Ammon's horn (tissue), 1 donor: ENCODE results near the gene DYRK2.

Experiments
- DNase-seq: peaks from one replicate; pipeline ENCODE4 v3.0.0-alpha.2; 2016; ENCODE audit warnings: low spot score

The DYRK2 gene

DNA sequence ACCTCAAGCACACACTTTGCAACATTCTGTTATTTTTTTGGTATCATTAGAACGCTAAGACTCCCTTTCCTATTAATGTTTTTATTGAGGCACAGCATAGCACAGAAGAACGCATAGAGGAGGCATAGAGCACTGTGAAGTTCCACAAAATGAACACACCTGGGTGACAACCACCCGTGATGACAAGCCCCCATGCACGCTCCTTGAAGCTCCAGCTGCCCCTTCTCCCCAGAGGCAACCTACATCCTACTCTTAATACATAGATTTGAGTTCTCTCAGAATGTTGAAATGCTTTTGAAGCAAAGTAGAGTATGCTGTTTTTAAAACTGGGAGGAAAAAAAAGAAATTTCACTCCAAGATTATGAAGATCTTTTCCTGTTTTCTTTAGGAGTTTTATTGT, 55.5 kb downstream of the DYRK2 start:
- no peak for DNase-seq

DNA sequence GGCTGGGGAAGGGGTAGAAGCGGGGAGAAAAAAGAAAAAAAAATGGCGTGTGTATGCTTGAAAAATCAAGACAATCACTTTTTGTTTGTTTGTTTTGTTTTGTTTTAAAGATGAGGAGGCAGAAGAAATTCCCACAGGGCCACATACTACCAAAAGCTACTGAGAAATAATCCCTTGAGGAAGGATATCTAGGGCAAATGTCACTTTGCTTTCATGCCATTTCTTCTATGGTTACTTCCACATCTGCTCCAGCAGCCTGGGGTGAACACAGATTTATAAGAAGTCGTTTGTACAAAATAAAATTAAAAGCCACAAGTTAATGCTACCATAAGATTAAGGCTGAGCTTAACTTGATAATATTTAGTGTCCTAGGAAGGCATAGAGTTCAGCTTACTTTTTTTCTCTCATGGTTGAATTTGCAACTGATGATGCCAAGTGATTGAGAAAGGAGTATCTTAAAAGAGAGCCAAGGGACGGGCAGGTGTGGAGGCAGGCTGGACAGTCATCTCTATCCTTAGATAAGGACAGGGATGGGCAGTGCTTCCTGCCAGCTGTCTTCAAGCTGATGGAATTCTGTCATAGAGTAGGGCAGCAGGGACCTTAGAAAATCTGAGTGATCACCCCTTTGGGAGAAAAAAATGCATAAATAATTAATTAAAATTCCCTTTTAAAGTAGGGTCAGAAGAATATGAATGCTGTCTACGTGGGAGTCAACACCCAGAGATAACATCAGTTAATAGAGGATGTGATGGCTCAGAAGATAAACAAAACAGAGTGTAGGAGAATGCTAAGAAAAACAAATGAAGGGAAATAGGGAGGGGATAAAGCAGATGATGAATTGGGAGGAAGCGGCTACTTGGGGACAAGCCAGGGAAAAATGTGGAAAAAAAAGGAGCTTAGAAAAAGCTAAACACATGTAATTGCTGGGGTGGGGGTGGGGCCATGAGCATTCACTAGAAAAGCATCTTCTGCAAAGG, 57.1 kb downstream of the DYRK2 start:
- no peak for DNase-seq

DNA sequence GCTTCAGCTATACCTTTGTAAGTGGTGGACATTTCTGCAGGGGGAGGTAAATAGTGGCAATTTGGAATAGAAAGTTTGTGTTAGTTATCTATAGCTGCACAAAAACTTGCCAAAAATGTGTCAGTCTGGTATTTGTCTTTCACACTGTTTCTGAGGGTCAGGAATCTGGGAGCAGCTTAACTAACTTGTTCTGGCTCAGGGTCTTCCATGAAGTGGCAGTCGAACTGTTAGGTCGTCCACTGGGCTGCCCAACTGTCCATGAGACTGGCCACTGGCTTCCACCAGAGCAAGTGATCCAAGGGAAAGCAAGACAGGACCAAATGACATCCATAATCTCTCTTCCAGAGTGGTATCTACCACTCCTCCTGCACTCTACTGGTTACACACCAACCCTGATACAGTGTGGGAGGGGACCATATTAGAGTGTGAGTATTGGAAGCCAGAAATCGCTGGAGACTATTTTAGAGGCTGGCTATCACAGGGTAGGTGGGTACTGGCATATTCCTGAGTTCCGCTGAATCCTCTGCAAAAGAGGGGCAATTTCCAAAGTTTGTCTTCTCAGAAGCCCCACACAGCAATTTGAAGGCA, 60.9 kb downstream of the DYRK2 start:
- DNase-seq: no peak

DNA sequence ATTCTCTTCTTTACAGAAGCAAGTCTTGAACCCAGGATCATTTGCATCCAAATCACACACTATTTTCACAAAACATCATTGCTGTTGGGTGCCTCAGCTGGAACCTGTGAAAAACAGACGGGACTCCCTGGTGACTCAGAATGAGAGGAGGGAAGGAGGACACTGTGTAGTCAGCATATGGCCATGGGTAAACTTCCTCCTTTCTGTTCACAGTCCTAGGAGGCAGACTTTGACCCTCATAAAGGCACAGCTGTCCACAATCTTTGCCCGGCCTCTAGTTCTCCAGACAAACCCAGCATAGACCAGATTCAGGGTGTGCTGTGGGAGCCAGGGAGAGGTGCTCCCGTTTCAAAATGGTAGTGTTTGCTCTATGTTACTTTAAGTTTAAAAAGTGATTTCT, 62.0 kb downstream of the DYRK2 start:
- DNase-seq: peak; percentile 74

DNA sequence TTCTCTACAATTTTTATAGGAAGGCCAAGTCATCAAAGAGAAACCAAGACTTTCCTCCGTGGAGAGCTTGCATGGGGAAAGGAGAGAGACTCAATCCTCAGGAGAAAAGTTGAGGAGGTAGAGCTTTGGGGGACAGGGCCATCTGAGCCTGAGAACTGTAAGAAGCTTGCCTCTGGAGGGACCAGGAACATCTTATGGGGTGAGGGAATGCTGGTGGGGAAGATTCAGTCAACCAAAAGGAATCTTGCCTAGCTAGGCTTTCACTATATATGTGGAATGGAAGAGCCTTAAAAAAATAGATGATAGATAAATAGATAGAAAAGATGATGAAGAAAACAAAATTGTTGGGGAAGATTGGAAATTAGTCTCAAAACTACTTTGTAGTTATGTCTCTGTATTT, 63.5 kb downstream of the DYRK2 start:
- DNase-seq: no peak

DNA sequence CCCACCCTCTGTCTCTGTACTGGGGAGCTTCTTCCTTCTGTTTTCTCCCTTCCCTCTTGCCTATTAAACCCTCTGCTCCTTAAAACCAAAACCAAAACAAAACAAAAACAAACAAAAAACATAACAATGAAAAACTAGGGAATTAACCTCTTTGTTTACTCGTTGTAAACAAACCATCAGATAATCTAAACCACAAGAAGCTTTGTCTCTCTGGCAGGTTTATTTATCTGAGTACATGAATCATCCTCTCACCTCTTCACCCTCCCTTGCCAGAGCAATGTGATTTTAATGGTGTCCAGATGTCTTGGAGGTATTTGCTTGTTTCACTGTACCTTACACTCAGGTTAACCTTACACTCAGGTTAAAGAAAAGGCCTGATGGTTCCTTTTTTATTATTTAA, 66.1 kb downstream of the DYRK2 start:
- no peak for DNase-seq
